Nephron (organoid): Measurements from ENCODE around the gene GPR25.
A peak's percentile ranks its signal among the peaks of the same experiment; 100 is the strongest.

Experiments used
- H3K27ac Mint-ChIP-seq, 3 experiments: 2 replicates each; pipeline ENCODE4 v1.8.0; 2020; ENCODE audit warnings: mixed read lengths in 3 of 3, mild to moderate bottlenecking in 2 of 3, moderate library complexity in 1 of 3
- H3K27me3 Mint-ChIP-seq: 2 replicates; pipeline ENCODE4 v1.8.0; 2021; ENCODE audit warnings: low read depth, mild to moderate bottlenecking, moderate library complexity, mixed read lengths
- H3K36me3 Mint-ChIP-seq: 2 replicates; pipeline ENCODE4 v1.8.0; 2020; ENCODE audit warnings: low read depth, mixed read lengths
- H3K4me1 Mint-ChIP-seq: 2 replicates; pipeline ENCODE4 v1.8.0; 2020; ENCODE audit warnings: mixed read lengths
- H3K4me3 Mint-ChIP-seq, 3 experiments: 2 replicates each; pipeline ENCODE4 v1.8.0; 2020; ENCODE audit warnings: mild to moderate bottlenecking in 3 of 3, mixed read lengths in 3 of 3, moderate library complexity in 2 of 3
- H3K9me3 Mint-ChIP-seq: 2 replicates; pipeline ENCODE4 v1.8.0; 2020; ENCODE audit warnings: mixed read lengths
- CTCF ChIP-seq, 3 experiments: fragments of 200-600 bp; sonication (generic); IDR thresholded peaks; one replicate each; pipeline ENCODE4 v1.5.0; 2021; ENCODE audit warnings: antibody characterized with exemption in 3 of 3; ENCODE audit not compliant: unreplicated experiment in 3 of 3

GPR25 gene

GRCh38 chr1:200916152-200916551 is 43.4 kb downstream of the GPR25 start:
- no peaks in the 10 kb centered on the region for H3K4me1 Mint-ChIP-seq
- H3K27me3 Mint-ChIP-seq: peaks cover 3% of the 10 kb centered on the region
- no peak overlapping the region for H3K4me3 Mint-ChIP-seq
- TF ChIP-seq CTCF (IDR thresholded peaks at IDR 0.05; ENCODE audit: unreplicated experiment in 3 of 3): no peak
- no peak overlapping the region for H3K27ac Mint-ChIP-seq
- H3K36me3 Mint-ChIP-seq: peaks cover 23% of the 10 kb centered on the region
- no peaks in the 10 kb centered on the region for H3K9me3 Mint-ChIP-seq

GRCh38 chr1:200916681-200917080 is 43.9 kb downstream of the GPR25 start:
- Mint-ChIP-seq H3K4me1 (no peaks in the 10 kb centered on the region), H3K27ac (no peak overlapping the region), H3K27me3 (no peaks in the 10 kb centered on the region), H3K4me3 (no peak overlapping the region), H3K36me3 (peaks cover 20% of the 10 kb centered on the region), H3K9me3 (no peaks in the 10 kb centered on the region)
- no peak for TF ChIP-seq CTCF (IDR thresholded peaks at IDR 0.05; ENCODE audit: unreplicated experiment in 3 of 3)

- Mint-ChIP-seq H3K27ac (peak overlapping the region in 1 of 3 experiments; percentile 30), H3K36me3 (peaks cover 17% of the 10 kb centered on the region)
Measured at GRCh38 chr1:200917291-200917817, 44.6 kb downstream of the GPR25 start.

GRCh38 chr1:200918006-200918405 is 45.2 kb downstream of the GPR25 start:
- H3K4me3 Mint-ChIP-seq: no peak overlapping the region
- H3K27me3 Mint-ChIP-seq: no peaks in the 10 kb centered on the region
- peaks cover 10% of the 10 kb centered on the region for H3K36me3 Mint-ChIP-seq
- TF ChIP-seq CTCF (IDR thresholded peaks at IDR 0.05; ENCODE audit: unreplicated experiment in 3 of 3): no peak
- no peak overlapping the region for H3K27ac Mint-ChIP-seq
- H3K9me3 Mint-ChIP-seq: no peaks in the 10 kb centered on the region
- H3K4me1 Mint-ChIP-seq: no peaks in the 10 kb centered on the region

More at GRCh38 chr1:200917291-200917817, 44.6 kb downstream of the GPR25 start:
- Mint-ChIP-seq H3K27me3 (no peaks in the 10 kb centered on the region), H3K9me3 (no peaks in the 10 kb centered on the region), H3K4me1 (no peaks in the 10 kb centered on the region), H3K4me3 (no peak overlapping the region)
- TF ChIP-seq CTCF (IDR thresholded peaks at IDR 0.05; ENCODE audit: unreplicated experiment in 3 of 3): no peak

- Mint-ChIP-seq H3K4me3 (no peak overlapping the region), H3K27ac (no peak overlapping the region), H3K36me3 (no peaks in the 10 kb centered on the region), H3K9me3 (no peaks in the 10 kb centered on the region), H3K4me1 (no peaks in the 10 kb centered on the region), H3K27me3 (no peaks in the 10 kb centered on the region)
- no peak for TF ChIP-seq CTCF (IDR thresholded peaks at IDR 0.05; ENCODE audit: unreplicated experiment in 3 of 3)
Measured at GRCh38 chr1:200919386-200919785, 46.6 kb downstream of the GPR25 start.

- Mint-ChIP-seq H3K9me3 (no peaks in the 10 kb centered on the region), H3K36me3 (no peaks in the 10 kb centered on the region), H3K27me3 (peaks cover 3% of the 10 kb centered on the region), H3K27ac (no peak overlapping the region), H3K4me3 (no peak overlapping the region), H3K4me1 (no peaks in the 10 kb centered on the region)
- no peak for TF ChIP-seq CTCF (IDR thresholded peaks at IDR 0.05; ENCODE audit: unreplicated experiment in 3 of 3)
Measured at GRCh38 chr1:200921571-200922110, 48.9 kb downstream of the GPR25 start.
